Keratinocyte (primary cell): Measurements from ENCODE around the gene ADGRL3. TPM values are rescaled to one million over a fixed set of nuclear protein-coding genes. Genes with fewer than 3 reads are reported as not detected.

ENCODE experiments used
- DNase-seq: peaks from one replicate; pipeline ENCODE4 v3.0.0-alpha.2; 2011; ENCODE audit warnings: low read depth, missing footprints, low spot score
- FAIRE-seq: peaks from 2 replicates; lab custom pipeline; 2011; peaks lifted over from hg19 to GRCh38; lab: Jason Lieb, UNC
- H2AFZ ChIP-seq: 2 replicates; pipeline ENCODE4 v1.6.0; 2012; ENCODE audit warnings: low read length, control low read depth, inconsistent platforms; ENCODE audit not compliant: control insufficient read depth
- H3K27ac ChIP-seq: 2 replicates; pipeline ENCODE4 v1.5.1; 2011; ENCODE audit warnings: low read length; ENCODE audit not compliant: control insufficient read depth, insufficient read depth
- H3K27me3 ChIP-seq: 3 replicates; pipeline ENCODE4 v1.6.0; 2011; ENCODE audit warnings: low read length; ENCODE audit not compliant: control insufficient read depth, insufficient read depth; ENCODE audit errors: extremely low read depth
- H3K36me3 ChIP-seq, 2 experiments: 2 replicates in 1 of 2; 3 replicates in 1 of 2; pipeline ENCODE4 v1.5.1; 2011; ENCODE audit warnings: low read length in 2 of 2, mild to moderate bottlenecking in 1 of 2; ENCODE audit not compliant: control insufficient read depth in 2 of 2, insufficient read depth in 2 of 2; ENCODE audit errors: extremely low read depth in 1 of 2
- H3K4me1 ChIP-seq: 3 replicates; pipeline ENCODE4 v1.5.1; 2011; ENCODE audit warnings: low read length; ENCODE audit not compliant: control insufficient read depth, insufficient read depth; ENCODE audit errors: extremely low read depth
- H3K4me2 ChIP-seq: 3 replicates; pipeline ENCODE4 v1.6.0; 2011; ENCODE audit warnings: low read depth, low read length; ENCODE audit not compliant: control insufficient read depth, insufficient read depth; ENCODE audit errors: extremely low read depth
- H3K4me3 ChIP-seq, 3 experiments: fragments of 200-600 bp in 1 of 3; sonication (generic) in 1 of 3; 2 replicates in 2 of 3; 3 replicates in 1 of 3; pipeline ENCODE4 v1.5.1; 2011 to 2016; ENCODE audit warnings: low read length in 3 of 3, mild to moderate bottlenecking in 3 of 3, control low read depth in 2 of 3, inconsistent platforms in 1 of 3, low read depth in 1 of 3, mixed read lengths in 1 of 3, mixed run types in 1 of 3, moderate library complexity in 1 of 3; ENCODE audit not compliant: control insufficient read depth in 2 of 3, insufficient read depth in 2 of 3; ENCODE audit errors: extremely low read depth in 1 of 3
- H3K79me2 ChIP-seq: 2 replicates; pipeline ENCODE4 v1.6.0; 2012; ENCODE audit warnings: low read length; ENCODE audit not compliant: control insufficient read depth, insufficient read depth
- H3K9ac ChIP-seq: 3 replicates; pipeline ENCODE4 v1.6.0; 2011; ENCODE audit warnings: low read length; ENCODE audit not compliant: control insufficient read depth, insufficient read depth; ENCODE audit errors: extremely low read depth
- H3K9me1 ChIP-seq: 3 replicates; pipeline ENCODE4 v1.6.0; 2011; ENCODE audit warnings: low read length; ENCODE audit not compliant: control insufficient read depth, insufficient read depth; ENCODE audit errors: extremely low read depth
- H3K9me3 ChIP-seq: 2 replicates; pipeline ENCODE4 v1.5.1; 2012; ENCODE audit warnings: low read depth, low read length; ENCODE audit not compliant: control insufficient read depth
- H4K20me1 ChIP-seq: 3 replicates; pipeline ENCODE4 v1.6.0; 2011; ENCODE audit warnings: low read length; ENCODE audit not compliant: control insufficient read depth, insufficient read depth; ENCODE audit errors: extremely low read depth
- CTCF ChIP-seq, 3 experiments: IDR thresholded peaks in 1 of 3; conservative IDR thresholded peaks in 1 of 3; optimal IDR thresholded peaks in 1 of 3; 2 replicates in 2 of 3; 3 replicates in 1 of 3; pipeline versions ENCODE3 to v1.5.1; 2011; ENCODE audit warnings: low read length in 3 of 3, mild to moderate bottlenecking in 3 of 3, moderate library complexity in 2 of 3, control low read depth in 1 of 3, inconsistent platforms in 1 of 3; ENCODE audit not compliant: insufficient read depth in 2 of 3; ENCODE audit errors: extremely low read depth in 1 of 3
- EZH2 ChIP-seq: IDR thresholded peaks from one replicate; pipeline ENCODE4 v1.6.1; 2012; ENCODE audit warnings: inconsistent platforms, mild to moderate bottlenecking, low read length, moderate library complexity
- dilution Hi-C: fragments of 300-500 bp; cut with MboI; formaldehyde crosslinking; loops from one replicate; pipeline ENCODE4 v1.7.0; 2020; ENCODE audit warnings: low sequenced_read_pairs; ENCODE audit not compliant: extremely low pct_ligation_motif_present
- polyA plus RNA-seq, 5 experiments: library from polyadenylated mRNA; depleted of rRNA in 3 of 5; stranded (reverse) in 3 of 5; stranded (forward) in 1 of 5; unstranded in 1 of 5; fragments of >200 nt; gene quantifications; 1 replicate in 1 of 5; 2 replicates in 3 of 5; 3 replicates in 1 of 5; pipeline versions ENCODE4 v1.2.1 to v1.2.3, GENCODE V29; 2011 to 2012; ENCODE audit warnings: missing spikeins in 2 of 5, low read depth in 1 of 5, low replicate concordance in 1 of 5

The ADGRL3 gene
- polyA plus RNA-seq, 1 donor (not counting 4 experiments of a cell fraction or from before 2014, with no cell fraction given) = 0.18 TPM

- Histone ChIP-seq H3K4me1 (no peaks in the 10 kb centered on the region), H3K27ac (no peak overlapping the region), H3K36me3 (no peaks in the 10 kb centered on the region), H3K79me2 (no peaks in the 10 kb centered on the region), H2AFZ (no peak overlapping the region), H3K9ac (no peak overlapping the region), H3K4me2 (no peak overlapping the region), H4K20me1 (no peaks in the 10 kb centered on the region), H3K9me3 (no peaks in the 10 kb centered on the region), H3K27me3 (no peaks in the 10 kb centered on the region), H3K4me3 (no peak overlapping the region), H3K9me1 (no peaks in the 10 kb centered on the region)
- no peak for FAIRE-seq
- TF ChIP-seq CTCF (optimal IDR thresholded peaks at IDR 0.05 in 1 of 3, IDR thresholded peaks at IDR 0.05 in 1 of 3, conservative IDR thresholded peaks at IDR 0.05 in 1 of 3; ENCODE audit: extremely low read depth in 1 of 3, insufficient read depth in 2 of 3, low read length in 3 of 3) (no peak), EZH2 (no peak)
- no peak for DNase-seq
- dilution Hi-C loops = no loop called here
Observed at GRCh38 chr4:61603086-61603485, 403.0 kb downstream of the ADGRL3 start.

- FAIRE-seq (no peak), DNase-seq (no peak)
- no peak for TF ChIP-seq EZH2
- no peak for TF ChIP-seq CTCF (optimal IDR thresholded peaks at IDR 0.05 in 1 of 3, IDR thresholded peaks at IDR 0.05 in 1 of 3, conservative IDR thresholded peaks at IDR 0.05 in 1 of 3; ENCODE audit: extremely low read depth in 1 of 3, insufficient read depth in 2 of 3, low read length in 3 of 3)
- H3K4me2 ChIP-seq = no peak overlapping the region
- H3K9ac ChIP-seq = no peak overlapping the region
- H3K36me3 ChIP-seq = no peaks in the 10 kb centered on the region
- H3K4me3 ChIP-seq = no peak overlapping the region
- H3K4me1 ChIP-seq = no peaks in the 10 kb centered on the region
- H2AFZ ChIP-seq = no peak overlapping the region
- dilution Hi-C loops = no loop called here
- no peaks in the 10 kb centered on the region for H3K27me3 ChIP-seq
- no peak overlapping the region for H3K27ac ChIP-seq
- no peaks in the 10 kb centered on the region for H4K20me1 ChIP-seq
- H3K9me1 ChIP-seq = no peaks in the 10 kb centered on the region
- no peaks in the 10 kb centered on the region for H3K9me3 ChIP-seq
- no peaks in the 10 kb centered on the region for H3K79me2 ChIP-seq
Observed at GRCh38 chr4:61604054-61604453, 403.9 kb downstream of the ADGRL3 start.
